Lower leg skin (tissue), 3 donors: ENCODE measurements around the gene SHROOM3.

Experiments
- POLR2A ChIP-seq, 2 donors: fragments of 450-650 bp; IDR thresholded peaks; one replicate each; pipeline ENCODE4 v1.6.1; 2016 to 2017; ENCODE audit warnings: antibody characterized with exemption in 2 of 2, mild to moderate bottlenecking in 1 of 2, moderate library complexity in 1 of 2
- TF ChIP-seq, protein P1 (sequence below), 3 donors: fragments of 450-650 bp; IDR thresholded peaks; one replicate each; pipeline ENCODE4 v1.5.1; 2016; ENCODE audit warnings: antibody characterized with exemption in 3 of 3, mild to moderate bottlenecking in 3 of 3, moderate library complexity in 2 of 3

DNA sequence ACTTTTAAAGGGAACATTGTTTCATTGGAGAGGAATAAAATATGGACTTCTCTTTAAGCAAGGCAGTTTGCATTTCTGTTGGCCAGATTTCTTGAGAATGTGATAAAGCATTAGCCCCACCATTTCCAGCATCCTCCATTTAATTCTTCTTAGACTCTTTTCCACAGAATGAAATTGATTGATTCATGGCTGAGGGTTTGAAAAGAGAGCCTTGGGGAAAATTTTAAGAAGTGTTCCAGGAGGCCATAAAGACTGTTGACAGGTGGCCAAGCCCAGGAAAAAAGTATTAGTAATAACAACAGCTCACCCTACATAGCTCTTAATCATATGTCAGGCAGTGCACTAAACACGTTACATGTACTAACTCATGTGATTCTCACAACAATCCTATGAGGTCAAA, 53.4 kb downstream of the SHROOM3 start:
- TF ChIP-seq, protein P1, sequence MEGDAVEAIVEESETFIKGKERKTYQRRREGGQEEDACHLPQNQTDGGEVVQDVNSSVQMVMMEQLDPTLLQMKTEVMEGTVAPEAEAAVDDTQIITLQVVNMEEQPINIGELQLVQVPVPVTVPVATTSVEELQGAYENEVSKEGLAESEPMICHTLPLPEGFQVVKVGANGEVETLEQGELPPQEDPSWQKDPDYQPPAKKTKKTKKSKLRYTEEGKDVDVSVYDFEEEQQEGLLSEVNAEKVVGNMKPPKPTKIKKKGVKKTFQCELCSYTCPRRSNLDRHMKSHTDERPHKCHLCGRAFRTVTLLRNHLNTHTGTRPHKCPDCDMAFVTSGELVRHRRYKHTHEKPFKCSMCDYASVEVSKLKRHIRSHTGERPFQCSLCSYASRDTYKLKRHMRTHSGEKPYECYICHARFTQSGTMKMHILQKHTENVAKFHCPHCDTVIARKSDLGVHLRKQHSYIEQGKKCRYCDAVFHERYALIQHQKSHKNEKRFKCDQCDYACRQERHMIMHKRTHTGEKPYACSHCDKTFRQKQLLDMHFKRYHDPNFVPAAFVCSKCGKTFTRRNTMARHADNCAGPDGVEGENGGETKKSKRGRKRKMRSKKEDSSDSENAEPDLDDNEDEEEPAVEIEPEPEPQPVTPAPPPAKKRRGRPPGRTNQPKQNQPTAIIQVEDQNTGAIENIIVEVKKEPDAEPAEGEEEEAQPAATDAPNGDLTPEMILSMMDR (IDR thresholded peaks at IDR 0.05) = no peak
- TF ChIP-seq POLR2A (IDR thresholded peaks at IDR 0.05) = no peak
